Heart left ventricle (tissue), 13 donors: ENCODE results near the gene WLS.

Source experiments
- POLR2A ChIP-seq, 2 donors: fragments of 450-650 bp; IDR thresholded peaks; one replicate each; pipeline ENCODE4 v1.6.1; 2017; ENCODE audit warnings: antibody characterized with exemption in 2 of 2, mild to moderate bottlenecking in 2 of 2, moderate library complexity in 2 of 2
- TF ChIP-seq, protein P1 (sequence below), 12 donors: fragments of 200-600 bp; sonication (generic) in 4 of 12; IDR thresholded peaks; one replicate each; pipeline versions ENCODE4 v1.5.0 to v1.8.0; 2018 to 2022; ENCODE audit warnings: antibody characterized with exemption in 12 of 12, mild to moderate bottlenecking in 5 of 12
- donor health status: ischemic (EF 13 %, LVEDD 7.1; RV severe dilation, severe dysfunction).
- donor health status: DM: no; HTN: yes; CAD: no.
- donor health status: DM: no; HTN: no; CAD: no.
- donor health status: ischemic (EF 25% LVEDD 6.9; RV normal size, moderate dysfunction).
- donor health status: ischemic (EF 25% LVEDD 5.7; RV mildly dilated, moderate dysfunction).
- donor health status: ischemic (EF 35%, LVEDD 5.7; RV mildly dilated, moderate dysfunction).
- donor health status: nonischemic (EF 11% LVEDD 7.7; RV severe dilation, severe dysfunction).
- donor health status: DM: yes; HTN: yes; CAD: no.
- donor health status: PGD.
- donor health status: ischemic (EF 29% LVEDD 5.4; RV normal size, mild dysfunction).
- donor health status: nonischemic (EF 23%, LVEDD 6.1; RV moderate dilation, normal function).

DNA sequence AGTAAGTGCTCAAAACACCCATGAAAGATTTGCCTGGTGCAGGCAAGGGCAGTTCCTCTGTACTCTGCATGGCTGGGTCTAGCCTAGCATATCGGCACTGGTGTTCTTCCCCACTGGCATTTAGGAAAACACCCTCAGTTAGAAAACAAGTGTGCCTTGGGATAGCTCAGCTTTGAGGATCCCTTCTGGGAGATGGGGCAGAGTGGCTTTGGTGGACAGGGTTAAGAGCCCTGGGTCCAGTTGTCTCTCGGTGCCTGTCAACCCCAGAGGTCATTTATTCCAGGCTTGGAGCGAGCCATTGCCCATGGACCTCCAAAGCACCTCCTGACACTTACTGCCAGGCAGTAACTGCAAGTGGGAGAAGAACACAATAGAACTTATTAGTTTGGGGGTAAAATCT, 101.1 kb downstream of the WLS start:
- TF ChIP-seq, protein P1, sequence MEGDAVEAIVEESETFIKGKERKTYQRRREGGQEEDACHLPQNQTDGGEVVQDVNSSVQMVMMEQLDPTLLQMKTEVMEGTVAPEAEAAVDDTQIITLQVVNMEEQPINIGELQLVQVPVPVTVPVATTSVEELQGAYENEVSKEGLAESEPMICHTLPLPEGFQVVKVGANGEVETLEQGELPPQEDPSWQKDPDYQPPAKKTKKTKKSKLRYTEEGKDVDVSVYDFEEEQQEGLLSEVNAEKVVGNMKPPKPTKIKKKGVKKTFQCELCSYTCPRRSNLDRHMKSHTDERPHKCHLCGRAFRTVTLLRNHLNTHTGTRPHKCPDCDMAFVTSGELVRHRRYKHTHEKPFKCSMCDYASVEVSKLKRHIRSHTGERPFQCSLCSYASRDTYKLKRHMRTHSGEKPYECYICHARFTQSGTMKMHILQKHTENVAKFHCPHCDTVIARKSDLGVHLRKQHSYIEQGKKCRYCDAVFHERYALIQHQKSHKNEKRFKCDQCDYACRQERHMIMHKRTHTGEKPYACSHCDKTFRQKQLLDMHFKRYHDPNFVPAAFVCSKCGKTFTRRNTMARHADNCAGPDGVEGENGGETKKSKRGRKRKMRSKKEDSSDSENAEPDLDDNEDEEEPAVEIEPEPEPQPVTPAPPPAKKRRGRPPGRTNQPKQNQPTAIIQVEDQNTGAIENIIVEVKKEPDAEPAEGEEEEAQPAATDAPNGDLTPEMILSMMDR (IDR thresholded peaks at IDR 0.05), result no peak
- no peak for TF ChIP-seq POLR2A (IDR thresholded peaks at IDR 0.05)
